Liver (tissue), 3 donors: ENCODE measurements around the gene CD164L2.

ENCODE experiments used
- CTCF ChIP-seq: fragments of 150-350 bp; IDR thresholded peaks from 2 replicates; pipeline ENCODE4 v1.5.1; 2017; ENCODE audit warnings: improper control_type of control experiment, low read depth, low read length; ENCODE audit not compliant: missing input control
- JUND ChIP-seq, 2 donors: IDR thresholded peaks; 2 replicates each; pipeline ENCODE4 v1.6.1; 2016; ENCODE audit warnings: antibody characterized with exemption in 2 of 2
- MAX ChIP-seq: IDR thresholded peaks from 2 replicates; pipeline ENCODE4 v1.6.1; 2016; ENCODE audit warnings: antibody characterized with exemption
- TAF1 ChIP-seq: conservative IDR thresholded peaks from 2 replicates; pipeline ENCODE4 v1.6.1; 2016; ENCODE audit warnings: antibody characterized with exemption, mild to moderate bottlenecking
- YY1 ChIP-seq: IDR thresholded peaks from 2 replicates; pipeline ENCODE4 v1.6.1; 2016; ENCODE audit warnings: antibody characterized with exemption, mild to moderate bottlenecking
- donor health status: healthy.
- donor health status: healthy.

GRCh38 chr1:27356619-27357280 is 26.4 kb downstream of the CD164L2 start:
- no peak for TF ChIP-seq JUND (IDR thresholded peaks at IDR 0.05)
- TF ChIP-seq MAX = no peak
- no peak for TF ChIP-seq CTCF
- TF ChIP-seq YY1 = no peak
- no peak for TF ChIP-seq TAF1
